Upper lobe of left lung (tissue), 4 donors: ENCODE measurements around the gene ABHD4.

ENCODE experiments used
- EP300 ChIP-seq, 4 donors: sonication (generic); formaldehyde crosslinking; IDR thresholded peaks; one replicate each; pipeline ENCODE4 v1.5.1; 2017; ENCODE audit warnings: antibody characterized with exemption in 4 of 4, control low read depth in 2 of 4
- POLR2A ChIP-seq, 4 donors: fragments of 450-650 bp; IDR thresholded peaks; one replicate each; pipeline ENCODE4 v1.5.1; 2016 to 2017; ENCODE audit warnings: antibody characterized with exemption in 4 of 4, mild to moderate bottlenecking in 2 of 4
- POLR2AphosphoS5 ChIP-seq, 2 donors: sonication (generic); formaldehyde crosslinking; IDR thresholded peaks; one replicate each; pipeline ENCODE4 v1.5.1; 2017; ENCODE audit warnings: antibody characterized with exemption in 2 of 2
- TF ChIP-seq, protein P1 (sequence below), 6 experiments: fragments of 450-650 bp in 4 of 6; fragments of 200-600 bp in 2 of 6; sonication (generic) in 2 of 6; IDR thresholded peaks; one replicate each; pipeline ENCODE4 v1.5.1; 2016 to 2019; ENCODE audit warnings: antibody characterized with exemption in 6 of 6

DNA sequence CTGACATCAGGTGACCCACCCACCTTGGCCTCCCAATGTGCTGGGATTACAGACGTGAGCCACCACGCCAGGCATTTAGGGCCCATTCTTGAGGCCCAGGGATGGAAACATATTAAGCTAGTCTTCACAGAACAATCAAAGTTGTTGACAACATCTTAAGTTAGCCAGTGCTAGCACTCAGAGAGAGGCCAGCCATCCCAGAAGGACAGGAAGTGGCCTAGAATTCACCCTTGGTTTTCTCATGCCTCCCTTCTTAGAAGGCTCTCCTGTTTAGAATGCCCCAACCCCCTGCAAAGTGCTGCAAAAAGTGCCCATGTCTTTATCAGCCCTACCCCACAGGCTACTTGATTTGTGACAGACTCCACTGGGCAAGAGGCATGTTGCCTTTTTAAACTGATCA is 58.1 kb downstream of the ABHD4 start:
- TF ChIP-seq, protein P1, sequence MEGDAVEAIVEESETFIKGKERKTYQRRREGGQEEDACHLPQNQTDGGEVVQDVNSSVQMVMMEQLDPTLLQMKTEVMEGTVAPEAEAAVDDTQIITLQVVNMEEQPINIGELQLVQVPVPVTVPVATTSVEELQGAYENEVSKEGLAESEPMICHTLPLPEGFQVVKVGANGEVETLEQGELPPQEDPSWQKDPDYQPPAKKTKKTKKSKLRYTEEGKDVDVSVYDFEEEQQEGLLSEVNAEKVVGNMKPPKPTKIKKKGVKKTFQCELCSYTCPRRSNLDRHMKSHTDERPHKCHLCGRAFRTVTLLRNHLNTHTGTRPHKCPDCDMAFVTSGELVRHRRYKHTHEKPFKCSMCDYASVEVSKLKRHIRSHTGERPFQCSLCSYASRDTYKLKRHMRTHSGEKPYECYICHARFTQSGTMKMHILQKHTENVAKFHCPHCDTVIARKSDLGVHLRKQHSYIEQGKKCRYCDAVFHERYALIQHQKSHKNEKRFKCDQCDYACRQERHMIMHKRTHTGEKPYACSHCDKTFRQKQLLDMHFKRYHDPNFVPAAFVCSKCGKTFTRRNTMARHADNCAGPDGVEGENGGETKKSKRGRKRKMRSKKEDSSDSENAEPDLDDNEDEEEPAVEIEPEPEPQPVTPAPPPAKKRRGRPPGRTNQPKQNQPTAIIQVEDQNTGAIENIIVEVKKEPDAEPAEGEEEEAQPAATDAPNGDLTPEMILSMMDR (IDR thresholded peaks at IDR 0.05), result no peak
- TF ChIP-seq EP300 (IDR thresholded peaks at IDR 0.05) (no peak), POLR2AphosphoS5 (IDR thresholded peaks at IDR 0.05) (no peak), POLR2A (IDR thresholded peaks at IDR 0.05) (no peak)
